GM10266 (cell line): ENCODE measurements around the gene BPIFA1.

ENCODE experiments used
- DNase-seq: peaks from one replicate; pipeline ENCODE4 v3.0.0; 2012; ENCODE audit errors: extremely low spot score
- CTCF ChIP-seq: IDR thresholded peaks from 2 replicates; pipeline ENCODE4 v1.5.1; 2012; ENCODE audit warnings: mild to moderate bottlenecking, low read depth; ENCODE audit not compliant: control insufficient read depth, insufficient read depth; ENCODE audit errors: missing control alignments

BPIFA1 gene

DNA sequence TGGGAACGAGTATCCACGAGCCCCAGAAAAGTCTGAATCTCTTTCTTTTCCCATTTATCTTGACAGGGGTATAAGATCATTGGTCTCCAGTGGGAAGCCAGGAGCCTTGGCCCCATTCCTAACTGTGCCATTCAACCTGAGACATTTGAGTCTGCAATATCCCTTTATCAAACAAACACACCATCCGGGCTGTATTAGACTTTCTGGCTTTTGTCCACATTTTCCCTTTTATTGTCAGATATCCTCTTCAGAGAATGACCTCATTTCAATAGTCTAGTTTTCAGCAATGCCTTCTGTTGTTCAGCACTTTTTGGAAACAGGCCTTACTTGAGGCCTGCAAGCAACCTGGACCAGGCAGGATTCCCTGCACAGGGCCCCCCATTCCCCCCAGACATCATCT, 15.7 kb downstream of the BPIFA1 start:
- no peak for DNase-seq
- no peak for TF ChIP-seq CTCF

DNA sequence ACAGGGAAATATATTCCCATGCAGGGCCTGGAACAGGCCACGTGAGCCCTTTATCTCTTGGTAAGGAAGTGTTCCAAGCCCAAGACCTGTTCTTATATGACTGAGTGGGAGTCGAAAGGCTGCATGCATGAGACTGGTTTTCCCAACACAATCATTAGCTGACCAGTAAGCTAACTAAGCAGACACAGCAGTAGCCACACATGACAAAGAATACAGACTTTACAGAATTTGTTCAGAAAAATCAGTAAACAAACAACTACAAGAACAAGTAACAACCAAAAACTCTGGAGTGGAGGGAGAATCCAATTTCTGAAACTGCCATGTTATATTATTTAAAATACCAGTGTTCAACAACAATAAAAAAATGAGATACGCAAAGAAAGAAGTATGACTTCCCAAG, 16.7 kb downstream of the BPIFA1 start:
- TF ChIP-seq CTCF = no peak
- no peak for DNase-seq

GRCh38 chr20:33255005-33255404, 19.2 kb downstream of the BPIFA1 start:
- no peak for TF ChIP-seq CTCF

GRCh38 chr20:33257237-33257636, 21.4 kb downstream of the BPIFA1 start:
- TF ChIP-seq CTCF = no peak
- DNase-seq = no peak

More at GRCh38 chr20:33255005-33255404, 19.2 kb downstream of the BPIFA1 start:
- DNase-seq = no peak

DNA sequence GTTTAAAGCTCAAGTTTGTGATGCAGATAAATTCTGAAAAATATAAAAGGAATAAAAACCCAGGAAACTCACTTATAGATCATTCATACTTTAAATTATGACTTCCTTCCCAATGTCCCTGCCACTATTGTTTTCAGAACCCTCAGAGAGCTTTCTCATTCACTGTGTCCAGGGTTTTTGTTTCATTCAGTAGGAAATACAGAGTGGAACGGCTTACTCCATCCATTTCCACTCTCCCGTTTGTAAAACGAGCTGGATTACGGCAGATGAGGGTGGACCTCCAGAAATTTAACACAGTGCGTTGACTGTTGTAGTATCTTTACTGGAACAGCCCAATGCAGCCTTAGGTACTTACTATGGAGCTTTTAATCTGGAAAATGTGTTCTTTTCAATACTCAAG, 23.6 kb downstream of the BPIFA1 start:
- DNase-seq = no peak

DNA sequence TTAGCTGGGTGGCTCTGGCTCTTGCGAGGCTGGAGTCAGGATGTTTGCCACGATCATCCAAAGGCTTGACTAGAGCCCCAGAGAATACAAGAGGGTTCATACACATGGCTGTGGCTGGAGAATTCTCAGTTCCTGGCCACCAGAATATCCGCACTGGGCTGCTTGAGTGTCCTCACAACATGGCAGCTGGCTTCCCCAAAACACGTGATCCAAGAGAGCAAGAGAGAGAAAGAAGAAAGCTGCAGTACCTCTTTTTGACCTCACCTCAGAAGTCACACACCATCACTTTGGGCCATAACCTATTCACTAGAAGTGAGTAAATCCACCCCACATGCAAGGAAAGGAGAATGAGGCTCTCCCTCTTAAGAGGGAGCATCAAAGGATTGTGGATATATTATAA, 25.7 kb downstream of the BPIFA1 start:
- DNase-seq = no peak
- TF ChIP-seq CTCF = no peak

More for the DNA sequence above, 23.6 kb downstream of the BPIFA1 start:
- no peak for TF ChIP-seq CTCF

DNA sequence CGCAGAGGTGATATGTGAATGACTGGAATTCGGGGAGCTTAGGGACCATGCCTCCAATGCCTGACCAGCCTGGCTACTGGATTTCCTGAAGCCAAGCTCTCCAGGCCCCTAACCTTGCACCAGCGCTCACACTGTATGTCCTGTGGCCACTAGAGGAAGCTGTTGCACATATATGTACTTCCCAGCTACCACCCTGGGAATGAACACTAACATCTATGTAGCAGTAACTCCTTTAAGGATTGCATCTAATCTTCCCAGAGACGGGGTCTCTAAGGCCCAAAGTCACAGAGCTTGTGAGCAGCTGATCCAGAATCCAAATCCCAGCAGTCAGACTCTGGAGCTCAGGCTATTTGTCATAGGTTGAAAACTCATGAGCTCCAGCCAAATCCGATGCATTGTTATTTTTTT, 26.9 kb downstream of the BPIFA1 start:
- no peak for DNase-seq
- peak; percentile 37 for TF ChIP-seq CTCF
